ENCODE data around the gene MYPOP.

Gene MYPOP

DNA sequence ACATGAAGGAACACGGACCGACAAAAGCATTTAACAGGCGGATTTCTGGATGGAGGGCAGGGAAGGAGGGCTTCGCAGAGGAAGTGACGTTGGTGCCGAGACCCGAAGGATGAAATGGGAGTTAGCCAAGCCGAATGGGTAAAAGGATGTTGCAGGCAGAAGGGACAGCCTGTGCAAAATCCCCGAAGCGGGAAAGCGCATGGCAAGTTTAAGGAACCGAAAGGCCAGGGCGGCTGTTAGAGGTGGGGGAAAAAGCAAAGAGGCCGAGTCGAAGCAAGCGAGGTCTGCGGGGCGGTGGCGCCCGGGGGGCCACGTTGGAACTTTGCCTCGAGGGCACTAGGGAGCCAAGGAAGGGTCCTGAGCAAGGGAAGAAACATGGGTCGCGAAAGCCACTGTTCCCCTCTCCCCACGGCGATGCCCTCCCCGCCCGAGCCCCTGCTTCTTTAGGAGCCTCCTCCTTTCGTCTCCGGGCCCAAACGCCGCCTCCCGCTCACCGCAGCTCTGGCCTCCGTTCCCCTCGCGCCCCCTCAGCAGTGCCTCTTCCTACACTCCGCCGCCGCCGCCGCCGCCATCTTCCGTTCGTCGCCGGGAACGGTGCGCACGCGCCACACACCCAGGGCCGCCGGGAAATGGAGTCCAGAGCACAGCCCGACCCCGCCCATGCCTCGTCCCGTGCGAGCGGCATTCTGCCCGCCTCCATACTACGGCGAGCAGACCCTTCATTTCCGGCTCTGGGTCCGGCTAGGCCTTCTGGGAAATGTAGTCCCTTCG, 39.7 kb downstream of the MYPOP start, which contains the start of gene SYMPK:
SYMPK (minus strand) TSS at position 584 of the 771 bp plus-strand sequence. CDS start 8,652 bp downstream, outside the sequence.
- peak; percentile 100 for DNase-seq

DNA sequence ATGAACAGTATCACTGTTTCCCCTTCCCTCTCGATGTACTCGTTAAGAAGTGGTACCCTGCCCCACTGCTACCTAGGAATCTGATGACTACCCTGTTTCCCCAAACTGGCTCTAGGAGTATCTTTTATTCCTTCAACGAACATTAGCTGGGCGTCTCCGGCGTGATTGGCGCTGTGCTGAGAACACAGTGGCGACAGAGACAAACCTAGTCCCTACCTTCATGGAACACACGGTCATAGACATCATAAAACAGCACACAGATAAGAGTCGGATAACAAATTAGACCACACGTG, 40.2 kb downstream of the MYPOP start:
- DNase-seq = no peak

DNA sequence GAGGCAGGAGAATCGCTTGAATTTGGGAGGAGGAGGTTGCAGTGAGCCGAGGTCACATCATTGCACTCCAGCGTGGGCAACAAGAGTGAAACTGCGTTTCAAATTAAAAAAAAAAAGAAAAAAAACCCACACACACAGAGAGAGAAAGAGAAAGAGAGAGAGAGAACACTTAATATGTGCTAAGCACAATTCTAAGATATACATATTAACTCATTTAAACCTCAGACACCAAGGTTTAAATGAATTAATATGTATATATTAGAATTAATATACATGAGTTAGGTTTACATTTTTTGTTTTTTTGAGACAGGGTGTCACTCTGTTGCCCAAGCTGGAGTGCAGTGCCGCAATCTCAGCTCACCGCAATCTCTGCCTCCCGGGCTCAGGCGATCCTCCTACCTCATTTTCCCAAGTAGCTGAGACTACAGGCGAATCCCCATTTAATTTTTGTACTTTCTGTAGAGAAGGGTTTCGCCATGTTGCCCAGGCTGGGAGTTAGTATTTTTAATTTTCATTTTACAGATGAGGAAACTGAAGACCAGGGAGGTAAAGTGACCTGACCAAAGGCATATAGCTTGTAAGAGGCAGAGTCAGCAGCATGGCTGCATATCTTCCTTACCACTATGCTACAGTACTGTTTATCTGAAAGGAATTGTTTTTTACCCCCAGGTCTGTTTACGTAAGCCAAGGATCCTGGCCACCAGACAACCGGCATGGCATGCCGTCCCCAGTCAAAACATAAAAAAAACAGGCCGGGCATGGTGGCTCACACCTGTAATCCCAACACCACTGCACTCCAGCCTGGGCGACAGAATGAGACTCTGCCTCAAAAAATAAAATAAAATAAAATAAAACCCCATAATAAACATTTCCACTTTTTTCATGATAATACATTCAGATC, 41.8 kb downstream of the MYPOP start:
- no peak for DNase-seq

DNA sequence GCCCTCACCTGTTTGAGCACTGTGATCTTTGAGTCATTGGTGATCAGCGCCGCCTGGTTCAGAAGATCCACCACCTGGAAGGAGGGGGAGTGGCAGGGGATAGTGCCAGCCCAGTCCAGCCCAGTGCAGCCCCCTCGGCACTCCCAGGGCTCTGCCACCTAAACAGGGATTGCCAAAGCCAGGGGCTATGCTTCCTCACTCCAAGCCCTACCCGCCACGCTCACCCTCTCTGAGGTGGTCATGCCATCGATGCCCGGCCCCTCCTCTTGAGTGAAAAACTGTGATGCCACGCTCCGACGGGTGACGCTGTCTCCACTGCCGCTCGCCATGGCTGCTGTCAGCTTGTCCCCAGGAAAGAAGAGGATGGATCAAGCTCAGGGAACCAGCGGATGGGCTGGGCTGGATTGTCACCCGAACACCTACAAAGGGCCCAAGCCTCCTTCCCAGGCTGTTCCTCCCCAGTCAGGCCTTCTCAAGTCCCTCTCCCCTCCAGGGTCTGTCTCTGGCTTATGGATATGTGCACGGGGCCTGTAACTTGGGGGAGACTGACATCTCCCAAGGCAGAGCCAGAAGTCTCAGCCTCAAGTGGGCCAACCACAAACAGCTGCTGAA, 48.1 kb downstream of the MYPOP start:
- no peak for DNase-seq

DNA sequence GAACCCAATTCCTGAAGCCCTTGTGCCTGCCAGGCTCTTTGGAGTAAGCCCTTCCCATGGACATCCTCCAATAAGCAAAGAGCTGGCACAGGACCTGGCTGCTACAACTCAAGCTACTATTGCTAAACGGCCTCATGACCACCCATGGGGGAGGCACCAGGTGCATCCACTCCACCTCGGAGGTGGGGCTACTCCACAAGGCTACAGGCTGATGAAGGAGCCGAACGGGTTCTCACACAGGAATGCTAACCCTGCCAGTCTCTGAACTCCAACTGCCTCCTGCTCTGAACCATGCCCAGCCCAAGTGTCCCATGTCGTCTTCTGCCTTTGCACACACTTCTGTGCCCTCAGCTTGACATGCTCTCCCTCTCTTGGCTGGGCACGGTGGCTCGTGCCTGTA, 49.4 kb downstream of the MYPOP start:
- DNase-seq = no peak

DNA sequence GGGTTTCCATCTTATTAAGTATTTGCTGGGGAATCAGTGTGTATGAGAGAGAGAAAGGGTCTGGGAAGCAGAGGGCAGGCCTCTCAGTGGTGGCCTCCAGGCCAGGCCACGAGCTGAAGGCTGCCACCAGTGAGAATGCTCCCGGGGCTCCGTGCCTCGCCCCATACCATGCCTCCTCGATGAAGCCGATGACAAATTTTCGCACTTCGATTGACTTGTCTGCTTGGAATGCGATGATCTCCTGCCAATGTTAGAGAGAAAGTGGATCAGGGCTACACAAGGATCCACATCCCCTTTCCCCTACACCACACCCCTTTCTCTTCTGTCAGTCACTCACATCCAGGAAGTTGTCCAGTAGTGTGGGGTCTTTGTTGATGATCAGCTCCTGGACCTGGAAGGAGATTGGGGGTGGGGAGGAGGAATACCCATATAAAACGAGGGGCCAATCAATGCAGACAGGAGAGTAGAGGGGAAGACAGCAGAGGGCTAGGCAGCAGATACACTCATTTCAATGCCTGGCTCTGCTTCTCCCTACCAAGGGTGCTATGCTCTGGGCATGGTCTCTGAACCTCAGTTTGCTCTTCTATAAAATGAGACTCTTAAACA, 50.2 kb downstream of the MYPOP start:
- DNase-seq = no peak

DNA sequence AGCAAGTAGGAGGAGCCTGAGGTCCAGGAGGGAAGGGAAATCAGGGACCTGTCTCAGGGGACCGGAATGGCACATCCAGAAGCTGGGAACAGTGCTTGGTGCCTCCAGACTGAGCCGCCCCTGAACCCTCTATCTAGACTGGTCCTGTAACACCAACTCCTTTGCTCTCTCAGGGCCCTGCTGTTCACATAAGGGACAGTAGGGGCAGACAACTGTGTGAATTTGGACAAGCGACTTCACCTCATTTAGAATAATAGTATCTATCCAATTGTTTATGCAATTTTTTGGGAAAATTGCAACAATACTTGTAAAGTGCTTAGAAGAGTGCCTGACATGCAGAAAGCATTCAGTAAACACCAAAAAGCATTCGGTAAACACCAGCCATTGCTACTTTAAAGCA, 53.5 kb downstream of the MYPOP start:
- DNase-seq = no peak

DNA sequence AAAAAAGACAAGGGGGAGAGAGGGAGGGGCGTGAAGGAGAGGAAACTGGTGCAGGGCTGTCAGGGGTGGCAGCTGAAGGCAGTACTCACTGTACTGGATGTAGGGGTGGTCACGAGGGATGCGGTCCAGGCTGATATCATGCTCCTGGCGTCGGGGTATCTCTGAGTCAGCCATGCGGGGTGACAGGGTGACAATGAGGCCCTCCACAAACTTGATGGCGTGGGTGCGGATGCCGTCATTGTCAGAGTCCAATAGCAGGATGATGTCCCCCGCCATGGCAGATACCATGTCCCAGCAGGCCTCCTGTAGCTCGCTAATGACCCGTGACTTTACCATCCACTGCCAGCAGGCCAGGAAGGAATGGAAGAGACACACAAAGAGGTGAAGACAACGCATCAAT, 54.8 kb downstream of the MYPOP start:
- no peak for DNase-seq

DNA sequence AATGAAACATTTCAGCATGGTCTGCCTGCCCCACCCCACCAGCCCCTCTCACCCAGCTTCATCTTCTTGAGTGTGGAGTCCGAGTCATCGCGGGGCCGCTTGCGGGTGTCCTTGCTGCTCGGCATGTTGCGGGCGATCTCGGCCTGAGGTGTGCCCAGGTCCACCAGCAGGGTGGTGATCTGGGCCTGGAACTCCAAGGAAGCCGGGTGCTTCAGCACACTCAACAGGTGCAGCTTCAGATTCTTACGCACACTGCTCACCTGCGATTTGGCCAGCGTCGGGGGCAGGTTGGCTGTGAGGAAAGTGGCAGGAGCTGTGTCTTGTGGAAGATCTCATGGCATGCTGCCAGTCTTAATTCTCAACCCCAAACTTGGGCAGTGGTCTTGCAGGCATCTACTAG, 60.2 kb downstream of the MYPOP start:
- no peak for DNase-seq
